CD4-positive, CD25-positive, alpha-beta regulatory T cell (primary cell): ENCODE data around the gene ATF6. TPM values are rescaled to one million over a fixed set of nuclear protein-coding genes. Genes with fewer than 3 reads are reported as not detected.

Experiments used
- ATAC-seq, 2 donors: fragments of 150-1000 bp; cut with Tn5 transposase; one replicate each; pipeline ENCODE4 v1.10.0; 2021; ENCODE audit warnings: low read depth in 2 of 2, moderate number of reproducible peaks in 2 of 2, moderate library complexity in 1 of 2
- DNase-seq, 3 donors: peaks; one replicate each; pipeline versions ENCODE4 v3.0.0 to v3.0.0-alpha.2; 2012 to 2022; ENCODE audit warnings: mixed read lengths in 1 of 3
- H3K27ac ChIP-seq: one replicate; pipeline ENCODE4 v1.7.0; 2013; ENCODE audit warnings: mild to moderate bottlenecking, low read length; ENCODE audit not compliant: insufficient read depth, poor library complexity, severe bottlenecking
- H3K27me3 ChIP-seq: one replicate; pipeline ENCODE4 v1.7.0; 2013; ENCODE audit warnings: low read length; ENCODE audit not compliant: control insufficient read depth, insufficient read depth
- H3K36me3 ChIP-seq: one replicate; pipeline ENCODE4 v1.7.0; 2013; ENCODE audit warnings: mild to moderate bottlenecking, low read length, moderate library complexity; ENCODE audit not compliant: control insufficient read depth, insufficient read depth
- H3K4me1 ChIP-seq: 2 replicates; pipeline ENCODE4 v1.7.0; 2013; ENCODE audit warnings: mild to moderate bottlenecking, low read length; ENCODE audit not compliant: insufficient read depth, control insufficient read depth, poor library complexity, severe bottlenecking
- H3K4me3 ChIP-seq: one replicate; pipeline ENCODE4 v1.7.0; 2013; ENCODE audit warnings: low read depth, mild to moderate bottlenecking, low read length, moderate library complexity
- H3K9me3 ChIP-seq, 2 experiments: 1 replicate in 1 of 2; 2 replicates in 1 of 2; pipeline ENCODE4 v1.7.0; 2013; ENCODE audit warnings: low read length in 2 of 2, mild to moderate bottlenecking in 1 of 2, moderate library complexity in 1 of 2; ENCODE audit not compliant: control insufficient read depth in 2 of 2
- H3K27ac Mint-ChIP-seq, 3 donors: one replicate each; pipeline ENCODE4 v1.8.0; 2020 to 2022; ENCODE audit warnings: mild to moderate bottlenecking in 3 of 3, mixed read lengths in 3 of 3, moderate library complexity in 2 of 3
- H3K27me3 Mint-ChIP-seq: one replicate; pipeline ENCODE4 v1.8.0; 2022; ENCODE audit warnings: mild to moderate bottlenecking, mixed read lengths
- H3K36me3 Mint-ChIP-seq: one replicate; pipeline ENCODE4 v1.8.0; 2020; ENCODE audit warnings: mixed read lengths
- H3K4me1 Mint-ChIP-seq, 4 donors: one replicate each; pipeline ENCODE4 v1.8.0; 2020 to 2022; ENCODE audit warnings: mixed read lengths in 4 of 4, mild to moderate bottlenecking in 1 of 4
- H3K4me3 Mint-ChIP-seq, 4 donors: one replicate each; pipeline ENCODE4 v1.8.0; 2020 to 2022; ENCODE audit warnings: mild to moderate bottlenecking in 4 of 4, mixed read lengths in 4 of 4, moderate library complexity in 3 of 4
- H3K9me3 Mint-ChIP-seq, 7 donors: one replicate each; pipeline ENCODE4 v1.8.0; 2020 to 2022; ENCODE audit warnings: mixed read lengths in 7 of 7, mild to moderate bottlenecking in 3 of 7, moderate library complexity in 2 of 7
- polyA plus RNA-seq, 4 donors: library from polyadenylated mRNA; unstranded; fragments of 300-500 nt; fragmentation: Illumina TruSeq; gene quantifications; one replicate each; pipeline ENCODE4 v1.2.3, GENCODE V29; 2021
- total RNA-seq: library from RNA; stranded (reverse); gene quantifications from one replicate; pipeline ENCODE4 v1.2.3, GENCODE V29; 2022

ATF6 gene
- total and polyA plus RNA-seq, 5 donors from 2014 or later = 13.5 to 17.8 (median 15.0) TPM

GRCh38 chr1:161972828-161973227 is 206.7 kb downstream of the ATF6 start:
- Mint-ChIP-seq H3K4me1 (peaks cover 0 to 4% (median 0%) of the 10 kb centered on the region in 4 donors), H3K9me3 (no peaks in the 10 kb centered on the region), H3K27ac (no peak overlapping the region), H3K36me3 (no peaks in the 10 kb centered on the region), H3K4me3 (no peak overlapping the region), H3K27me3 (no peaks in the 10 kb centered on the region)
- Histone ChIP-seq H3K9me3 (no peaks in the 10 kb centered on the region), H3K36me3 (no peaks in the 10 kb centered on the region), H3K27ac (no peak overlapping the region), H3K4me3 (no peak overlapping the region), H3K4me1 (no peaks in the 10 kb centered on the region), H3K27me3 (no peaks in the 10 kb centered on the region)
- no peak for DNase-seq
- ATAC-seq = no peak

GRCh38 chr1:161973924-161974845 is 208.1 kb downstream of the ATF6 start:
- H3K36me3 ChIP-seq = no peaks in the 10 kb centered on the region
- H3K27ac ChIP-seq = no peak overlapping the region
- no peaks in the 10 kb centered on the region for H3K27me3 ChIP-seq
- no peaks in the 10 kb centered on the region for H3K9me3 ChIP-seq
- DNase-seq = no peak
- peaks cover under 1% of the 10 kb centered on the region for H3K27me3 Mint-ChIP-seq
- H3K4me1 ChIP-seq = no peaks in the 10 kb centered on the region
- no peaks in the 10 kb centered on the region for H3K9me3 Mint-ChIP-seq
- peaks cover 0 to 4% (median 0%) of the 10 kb centered on the region in 4 donors for H3K4me1 Mint-ChIP-seq
- H3K27ac Mint-ChIP-seq = peak overlapping the region in 1 of 3 donors; percentile 20
- H3K4me3 Mint-ChIP-seq = no peak overlapping the region
- no peak overlapping the region for H3K4me3 ChIP-seq
- ATAC-seq = no peak
- no peaks in the 10 kb centered on the region for H3K36me3 Mint-ChIP-seq

DNA sequence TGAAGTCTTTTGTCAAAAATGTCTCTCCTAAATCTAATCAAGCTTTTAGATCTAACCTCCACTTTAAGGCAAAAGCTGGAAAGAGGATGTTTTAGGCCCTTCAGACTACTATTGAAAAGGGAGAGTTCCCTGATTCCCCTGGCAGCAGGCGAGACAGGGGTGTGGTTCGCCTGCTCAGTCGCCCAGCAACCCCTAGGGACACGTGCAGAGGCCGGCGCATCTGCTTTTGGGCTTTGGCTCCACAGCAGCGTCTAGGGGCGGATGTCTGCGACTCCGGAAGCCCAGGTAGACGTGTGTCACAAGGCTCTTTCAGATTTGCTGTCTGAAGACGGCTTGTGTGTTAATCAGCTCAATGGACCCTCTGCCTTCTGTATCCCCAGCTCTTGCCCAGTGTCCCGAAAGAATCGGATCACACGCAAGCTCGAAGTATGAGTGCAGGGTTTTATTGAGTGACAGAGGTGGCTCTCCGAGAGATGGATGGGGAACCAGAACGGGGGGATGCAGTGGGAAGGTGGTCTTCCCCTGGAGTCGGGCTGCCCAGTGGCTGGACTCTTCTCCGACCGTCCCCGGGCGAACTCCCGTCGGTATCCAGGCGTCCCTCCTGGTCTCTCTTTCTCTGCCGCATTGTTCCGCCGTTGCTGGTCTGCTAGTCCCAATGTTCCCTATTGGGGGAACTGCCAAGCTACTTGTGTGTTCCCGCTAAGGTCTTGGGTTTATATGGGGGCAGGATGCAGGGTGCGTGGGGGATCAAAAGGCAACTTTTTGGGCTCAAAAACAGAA is 212.1 kb downstream of the ATF6 start:
- Histone ChIP-seq H3K27ac (no peak overlapping the region), H3K27me3 (no peaks in the 10 kb centered on the region), H3K36me3 (no peaks in the 10 kb centered on the region), H3K9me3 (no peaks in the 10 kb centered on the region), H3K4me1 (no peaks in the 10 kb centered on the region), H3K4me3 (no peak overlapping the region)
- peaks cover 0 to 1% (median 0%) of the 10 kb centered on the region in 7 donors for H3K9me3 Mint-ChIP-seq
- no peak overlapping the region for H3K4me3 Mint-ChIP-seq
- ATAC-seq = no peak
- H3K27me3 Mint-ChIP-seq = peaks cover 5% of the 10 kb centered on the region
- no peaks in the 10 kb centered on the region for H3K4me1 Mint-ChIP-seq
- no peaks in the 10 kb centered on the region for H3K36me3 Mint-ChIP-seq
- no peak for DNase-seq
- no peak overlapping the region for H3K27ac Mint-ChIP-seq

DNA sequence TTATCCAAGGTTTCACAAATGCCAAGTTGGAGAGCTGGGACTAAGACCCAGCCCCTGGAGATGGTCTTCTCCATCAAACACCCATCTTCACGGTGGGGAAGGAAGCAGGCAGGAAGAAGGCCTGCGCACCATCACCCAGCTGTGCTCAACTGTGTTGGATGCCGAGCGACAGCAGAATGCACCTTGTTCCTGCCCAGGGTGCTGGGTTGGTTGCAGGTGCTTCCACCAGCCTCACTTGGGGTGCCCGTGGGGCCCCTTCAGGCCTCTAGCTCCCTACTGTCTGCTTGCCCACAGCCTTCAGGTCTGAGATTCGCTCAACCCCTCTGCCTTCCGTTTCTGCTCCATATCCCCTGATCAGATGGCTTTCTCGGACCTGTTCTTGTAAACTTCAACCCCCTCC is 215.0 kb downstream of the ATF6 start:
- H3K9me3 ChIP-seq = no peaks in the 10 kb centered on the region
- ATAC-seq = no peak
- Mint-ChIP-seq H3K27me3 (peaks cover 5% of the 10 kb centered on the region), H3K4me3 (no peak overlapping the region), H3K4me1 (no peaks in the 10 kb centered on the region), H3K9me3 (peaks cover 0 to 1% (median 0%) of the 10 kb centered on the region in 7 donors), H3K27ac (no peak overlapping the region), H3K36me3 (no peaks in the 10 kb centered on the region)
- DNase-seq = no peak
- no peak overlapping the region for H3K27ac ChIP-seq
- H3K36me3 ChIP-seq = no peaks in the 10 kb centered on the region
- no peak overlapping the region for H3K4me3 ChIP-seq
- no peaks in the 10 kb centered on the region for H3K27me3 ChIP-seq
- H3K4me1 ChIP-seq = no peaks in the 10 kb centered on the region

- Histone ChIP-seq H3K4me3 (no peak overlapping the region), H3K27ac (no peak overlapping the region), H3K27me3 (no peaks in the 10 kb centered on the region), H3K9me3 (no peaks in the 10 kb centered on the region), H3K4me1 (no peaks in the 10 kb centered on the region), H3K36me3 (no peaks in the 10 kb centered on the region)
- Mint-ChIP-seq H3K27me3 (peaks cover 5% of the 10 kb centered on the region), H3K4me1 (no peaks in the 10 kb centered on the region), H3K27ac (no peak overlapping the region), H3K9me3 (peaks cover 0 to 1% (median 0%) of the 10 kb centered on the region in 7 donors), H3K4me3 (no peak overlapping the region), H3K36me3 (no peaks in the 10 kb centered on the region)
- DNase-seq = no peak
- ATAC-seq = no peak
These were observed 215.8 kb downstream of the ATF6 start for GRCh38 chr1:161981735-161982506.

GRCh38 chr1:161982507-161982895 is 216.4 kb downstream of the ATF6 start:
- no peaks in the 10 kb centered on the region for H3K27me3 ChIP-seq
- no peaks in the 10 kb centered on the region for H3K36me3 ChIP-seq
- no peak overlapping the region for H3K27ac ChIP-seq
- H3K9me3 Mint-ChIP-seq = peaks cover 0 to 5% (median 1%) of the 10 kb centered on the region in 7 donors
- ATAC-seq (no peak), DNase-seq (no peak)
- H3K4me3 ChIP-seq = no peak overlapping the region
- H3K4me3 Mint-ChIP-seq = no peak overlapping the region
- peaks cover 3% of the 10 kb centered on the region for H3K36me3 Mint-ChIP-seq
- peaks cover 5% of the 10 kb centered on the region for H3K27me3 Mint-ChIP-seq
- H3K9me3 ChIP-seq = no peaks in the 10 kb centered on the region
- H3K27ac Mint-ChIP-seq = no peak overlapping the region
- no peaks in the 10 kb centered on the region for H3K4me1 ChIP-seq
- no peaks in the 10 kb centered on the region for H3K4me1 Mint-ChIP-seq

DNA sequence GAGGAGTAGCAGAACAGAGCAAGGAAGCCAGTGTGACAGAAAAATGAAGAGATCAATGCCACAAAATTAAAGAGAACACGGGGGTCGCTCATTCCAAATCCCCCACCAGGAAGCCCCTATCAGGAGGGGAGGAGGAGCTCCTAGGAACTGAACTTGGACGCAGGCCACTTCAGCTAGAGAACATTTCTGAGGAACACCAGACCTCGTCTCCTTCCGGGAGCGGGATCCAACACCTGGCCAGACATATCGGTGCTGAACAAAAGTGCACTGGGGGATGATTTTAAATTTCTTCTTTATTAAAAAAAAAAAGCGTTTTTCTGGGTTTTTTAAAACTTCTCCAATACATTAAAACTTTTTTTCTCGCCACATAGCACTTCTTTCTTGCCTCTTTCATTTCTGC is 216.8 kb downstream of the ATF6 start:
- Mint-ChIP-seq H3K36me3 (peaks cover 3% of the 10 kb centered on the region), H3K4me3 (no peak overlapping the region), H3K4me1 (no peaks in the 10 kb centered on the region), H3K27me3 (peaks cover 5% of the 10 kb centered on the region), H3K27ac (no peak overlapping the region), H3K9me3 (peaks cover 0 to 7% (median 1%) of the 10 kb centered on the region in 7 donors)
- ATAC-seq (no peak), DNase-seq (no peak)
- H3K4me3 ChIP-seq = no peak overlapping the region
- H3K36me3 ChIP-seq = no peaks in the 10 kb centered on the region
- no peaks in the 10 kb centered on the region for H3K4me1 ChIP-seq
- H3K27ac ChIP-seq = no peak overlapping the region
- no peaks in the 10 kb centered on the region for H3K27me3 ChIP-seq
- no peaks in the 10 kb centered on the region for H3K9me3 ChIP-seq
